Fibroblast of lung (primary cell): ENCODE results near the gene PPP1R16B. TPM values are rescaled to one million over a fixed set of nuclear protein-coding genes. Genes with fewer than 3 reads are reported as not detected.
"Not testable (repeated sequence)": the region's sequence is repeated elsewhere in the genome, so short reads cannot be mapped to it uniquely, and the experiment has no call there.

ENCODE experiments used
- DNase-seq, 2 donors: peaks; one replicate each; pipeline versions ENCODE4 v3.0.0 to v3.0.0-alpha.2; 2010; ENCODE audit warnings: low read depth in 2 of 2
- H2AFZ ChIP-seq: 2 replicates; pipeline ENCODE4 v1.5.1; 2012; ENCODE audit warnings: low read length, control low read depth, inconsistent platforms
- H3K27ac ChIP-seq: 2 replicates; pipeline ENCODE4 v1.5.1; 2011; ENCODE audit warnings: low read length, control low read depth; ENCODE audit not compliant: insufficient read depth
- H3K27me3 ChIP-seq: 2 replicates; pipeline ENCODE4 v1.5.1; 2011; ENCODE audit warnings: mild to moderate bottlenecking, low read length; ENCODE audit not compliant: control insufficient read depth, insufficient read depth
- H3K36me3 ChIP-seq: 2 replicates; pipeline ENCODE4 v1.5.1; 2011; ENCODE audit warnings: low read length; ENCODE audit not compliant: control insufficient read depth, insufficient read depth
- H3K4me1 ChIP-seq: 2 replicates; pipeline ENCODE4 v1.5.1; 2011; ENCODE audit warnings: low read length; ENCODE audit not compliant: control insufficient read depth, insufficient read depth; ENCODE audit errors: extremely low read depth
- H3K4me2 ChIP-seq: 2 replicates; pipeline ENCODE4 v1.5.1; 2011; ENCODE audit warnings: low read length, control low read depth; ENCODE audit not compliant: insufficient read depth; ENCODE audit errors: extremely low read depth
- H3K4me3 ChIP-seq, 4 experiments: fragments of 200-600 bp in 1 of 4; sonication (generic) in 1 of 4; replicated peaks in 1 of 4; 2 replicates each; pipeline ENCODE4 v1.5.1; 2011 to 2016; ENCODE audit warnings: low read length in 4 of 4, low read depth in 3 of 4, mild to moderate bottlenecking in 3 of 4, control low read depth in 2 of 4, inconsistent platforms in 1 of 4, mixed read lengths in 1 of 4; ENCODE audit not compliant: insufficient read depth in 1 of 4; ENCODE audit errors: control extremely low read depth in 1 of 4
- H3K79me2 ChIP-seq: 2 replicates; pipeline ENCODE4 v1.5.1; 2012; ENCODE audit warnings: mild to moderate bottlenecking, low read length, inconsistent platforms; ENCODE audit not compliant: control insufficient read depth, insufficient read depth
- H3K9ac ChIP-seq: 2 replicates; pipeline ENCODE4 v1.5.1; 2011; ENCODE audit warnings: mild to moderate bottlenecking, low read length, control low read depth; ENCODE audit not compliant: insufficient read depth
- H3K9me3 ChIP-seq: 2 replicates; pipeline ENCODE4 v1.5.1; 2012; ENCODE audit warnings: low read depth, low read length; ENCODE audit not compliant: control insufficient read depth, insufficient read depth
- H4K20me1 ChIP-seq: 2 replicates; pipeline ENCODE4 v1.5.1; 2011; ENCODE audit warnings: low read length; ENCODE audit not compliant: control insufficient read depth, insufficient read depth; ENCODE audit errors: extremely low read depth
- CTCF ChIP-seq, 2 donors: IDR thresholded peaks in 1 of 2; conservative IDR thresholded peaks in 1 of 2; 1 replicate in 1 of 2; 2 replicates in 1 of 2; pipeline ENCODE4 v1.5.1; 2011 to 2012; ENCODE audit warnings: low read length in 2 of 2, control low read depth in 1 of 2, inconsistent platforms in 1 of 2, low read depth in 1 of 2, mild to moderate bottlenecking in 1 of 2
- EZH2 ChIP-seq: IDR thresholded peaks from 2 replicates; pipeline ENCODE4 v1.5.1; 2012; ENCODE audit warnings: low read length, control low read depth, mild to moderate bottlenecking; ENCODE audit errors: missing control alignments
- polyA plus RNA-seq, 2 donors: library from polyadenylated mRNA; depleted of rRNA in 1 of 2; stranded (reverse) in 1 of 2; unstranded in 1 of 2; fragments of >200 nt; gene quantifications; 2 replicates each; pipeline ENCODE4 v1.2.1, GENCODE V29; 2011 to 2012; ENCODE audit warnings: missing spikeins in 1 of 2
- total RNA-seq: library from RNA; depleted of rRNA; stranded (reverse); fragments of >200 nt; gene quantifications from 2 replicates; pipeline ENCODE4 v1.2.1, GENCODE V29; 2014

Gene PPP1R16B
- total and polyA plus RNA-seq, 2 donors (not counting 1 experiment from before 2014, with no cell fraction given) = under 0.01 TPM; not detected in 1

GRCh38 chr20:38957915-38958485 is 152.5 kb downstream of the PPP1R16B start:
- H4K20me1 ChIP-seq = no peaks in the 10 kb centered on the region
- no peak for DNase-seq
- no peak overlapping the region for H3K4me3 ChIP-seq
- H3K4me1 ChIP-seq = no peaks in the 10 kb centered on the region
- no peaks in the 10 kb centered on the region for H3K27me3 ChIP-seq
- H3K9ac ChIP-seq = no peak overlapping the region
- no peaks in the 10 kb centered on the region for H3K36me3 ChIP-seq
- H3K79me2 ChIP-seq = peaks cover 8% of the 10 kb centered on the region
- H3K27ac ChIP-seq = no peak overlapping the region
- H2AFZ ChIP-seq = no peak overlapping the region
- TF ChIP-seq EZH2 (no peak), CTCF (conservative IDR thresholded peaks at IDR 0.05 in 1 of 2, IDR thresholded peaks at IDR 0.05 in 1 of 2; ENCODE audit: low read depth in 1 of 2, low read length in 2 of 2) (no peak)
- H3K9me3 ChIP-seq = no peaks in the 10 kb centered on the region
- no peak overlapping the region for H3K4me2 ChIP-seq

- not testable (repeated sequence) for H3K4me3 ChIP-seq, DNase-seq, H3K27me3 ChIP-seq, H3K9me3 ChIP-seq, H3K9ac ChIP-seq, H3K4me2 ChIP-seq, H3K27ac ChIP-seq, H4K20me1 ChIP-seq, H3K36me3 ChIP-seq, H2AFZ ChIP-seq, H3K4me1 ChIP-seq
- peaks cover 21% of the 10 kb centered on the region for H3K79me2 ChIP-seq
Measured at GRCh38 chr20:38960187-38960687, 154.7 kb downstream of the PPP1R16B start.

GRCh38 chr20:38961530-38962043 is 156.1 kb downstream of the PPP1R16B start:
- Histone ChIP-seq H3K79me2 (peaks cover 27% of the 10 kb centered on the region), H3K4me1 (no peaks in the 10 kb centered on the region), H2AFZ (peak overlapping the region; percentile 99), H3K27ac (peak overlapping the region; percentile 93), H3K9me3 (no peaks in the 10 kb centered on the region), H3K4me2 (peak overlapping the region; percentile 98), H3K27me3 (no peaks in the 10 kb centered on the region), H3K4me3 (peak overlapping the region; percentile 68 to 98 (median 96)), H3K9ac (peak overlapping the region; percentile 93), H4K20me1 (no peaks in the 10 kb centered on the region), H3K36me3 (no peaks in the 10 kb centered on the region)
- DNase-seq = no peak
- TF ChIP-seq EZH2 (no peak), CTCF (conservative IDR thresholded peaks at IDR 0.05 in 1 of 2, IDR thresholded peaks at IDR 0.05 in 1 of 2; ENCODE audit: low read depth in 1 of 2, low read length in 2 of 2) (no peak)
